ELR (cell line): Measurements from ENCODE around the gene BAHCC1.
A peak's percentile ranks its signal among the peaks of the same experiment; 100 is the strongest.

Experiments
- DNase-seq: peaks from one replicate; pipeline ENCODE4 v3.0.0-alpha.2; 2015; ENCODE audit warnings: low read depth

The BAHCC1 gene

DNA sequence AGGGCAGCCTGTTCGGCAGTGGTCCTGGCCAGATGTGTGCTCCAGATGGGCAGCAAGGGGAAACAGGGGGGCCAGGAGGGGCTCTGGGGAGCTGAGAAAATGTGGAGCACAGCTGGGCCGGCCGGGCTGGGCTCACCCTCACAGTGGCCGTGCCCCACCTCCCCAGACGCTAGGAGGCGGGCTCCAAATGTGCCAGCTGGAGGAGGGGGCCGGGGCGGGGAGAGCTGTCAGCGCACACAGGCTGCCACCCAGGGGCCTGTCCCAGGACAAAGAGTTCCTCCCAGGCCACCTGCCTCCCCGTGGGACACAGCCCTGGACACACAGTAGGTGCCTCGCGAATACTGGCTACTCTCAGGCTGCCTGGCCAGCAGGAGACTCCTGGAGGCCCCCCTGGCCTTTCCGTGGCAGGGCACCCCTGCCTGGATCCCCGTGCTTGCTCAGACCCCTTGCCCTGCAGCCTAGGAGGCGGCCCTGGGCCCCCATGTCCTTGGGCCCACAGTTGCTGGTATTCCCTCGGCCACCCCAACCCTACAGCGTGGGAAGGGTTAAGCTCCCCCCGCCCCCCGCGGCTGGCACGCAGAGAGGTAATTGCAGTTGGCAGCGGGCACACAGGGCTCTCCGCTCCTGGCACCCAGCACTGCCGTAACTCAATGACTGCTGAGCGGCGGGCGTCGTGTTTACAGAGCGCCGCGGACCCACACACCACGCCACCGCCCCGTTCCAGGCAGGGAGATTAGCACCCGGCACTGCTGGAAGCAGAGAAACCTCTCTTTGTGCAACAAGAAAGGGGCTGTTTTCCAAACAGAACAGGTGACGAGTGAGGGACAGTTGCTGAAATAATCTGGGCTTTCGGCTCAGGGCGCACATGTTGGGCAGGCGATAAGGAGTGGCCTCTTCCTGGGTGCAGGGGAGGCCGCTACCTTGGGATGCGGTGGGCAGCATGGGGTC, 32.2 kb downstream of the BAHCC1 start:
- no peak for DNase-seq

DNA sequence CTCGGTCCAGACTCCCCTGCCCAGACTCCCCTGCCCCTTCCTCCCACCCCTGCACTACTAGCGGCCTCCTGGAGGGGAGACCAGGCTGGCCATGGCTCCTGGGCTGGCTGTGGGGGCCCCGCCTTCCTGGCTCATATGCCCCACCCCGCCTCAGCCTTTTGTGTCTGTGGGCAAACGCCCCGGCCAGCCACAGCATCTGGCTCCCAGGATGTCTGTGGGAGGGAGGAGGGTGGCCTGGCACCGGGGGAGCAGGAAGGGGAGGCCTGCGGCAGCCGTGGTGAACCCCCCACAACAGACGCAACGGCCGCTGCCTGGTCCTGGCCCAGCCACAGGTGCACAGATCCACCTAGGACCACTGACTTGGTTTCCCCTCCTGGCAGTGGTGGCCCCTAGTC, 32.9 kb downstream of the BAHCC1 start:
- DNase-seq: no peak

DNA sequence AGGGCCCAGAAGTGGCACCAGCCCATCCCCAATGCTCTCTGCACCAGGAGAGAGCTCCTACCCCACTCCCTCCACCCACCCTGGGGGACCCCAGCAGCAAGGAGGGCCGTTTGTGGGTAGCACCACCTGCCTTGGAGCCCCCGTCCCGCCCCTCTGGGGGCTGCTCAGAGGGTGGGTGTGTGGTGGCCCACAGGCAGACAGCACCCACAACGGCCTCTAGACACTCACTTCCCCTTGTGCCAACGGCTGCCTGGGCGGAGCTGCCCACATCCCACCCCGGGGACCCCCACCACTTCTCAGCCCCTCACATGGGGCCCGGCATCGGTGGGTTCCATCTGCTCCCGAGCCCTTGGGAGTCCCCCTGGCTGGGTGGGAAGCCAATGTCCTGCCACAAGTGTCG, 33.3 kb downstream of the BAHCC1 start:
- DNase-seq: no peak

DNA sequence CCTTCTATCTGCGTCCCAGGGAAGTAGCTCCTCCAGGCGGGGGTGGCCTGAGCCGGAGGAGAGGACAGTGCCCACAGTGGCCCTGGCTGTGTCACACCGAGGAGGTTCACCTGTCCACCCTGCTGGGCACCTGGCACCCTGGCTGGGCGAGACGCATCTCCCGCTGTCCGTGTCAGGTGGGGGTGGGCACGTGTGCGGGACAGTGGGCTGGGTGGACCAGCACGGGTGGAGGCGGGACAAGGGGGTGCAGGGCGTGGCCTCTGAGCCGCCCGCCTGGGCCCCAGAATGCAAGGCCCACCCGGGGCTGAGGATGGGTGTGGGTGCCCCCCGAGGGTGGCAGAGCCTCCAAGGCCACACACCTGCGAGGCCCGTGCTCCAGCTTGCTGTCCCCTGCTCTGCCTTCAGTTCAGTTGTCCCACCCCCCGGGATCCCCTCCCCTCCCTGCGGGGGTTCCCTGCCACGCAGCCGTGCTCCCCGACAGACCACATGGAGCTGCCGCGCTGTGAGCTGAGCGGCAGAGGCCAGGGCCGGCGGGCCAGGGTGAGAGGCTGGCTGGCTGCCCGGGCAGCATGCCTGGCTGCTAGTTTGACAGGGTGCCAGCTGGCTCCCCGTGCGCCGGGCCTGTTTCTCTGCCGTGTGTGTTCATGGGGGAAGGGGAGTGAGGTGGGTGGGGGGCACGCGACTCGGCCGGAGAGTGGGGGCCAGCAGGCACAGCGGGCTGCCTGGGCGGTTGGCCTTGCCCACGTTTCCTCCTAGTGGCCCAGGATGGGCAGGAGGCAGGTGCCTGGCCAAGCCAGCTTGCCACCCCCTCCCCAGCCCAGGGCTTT, 33.9 kb downstream of the BAHCC1 start:
- DNase-seq: peak; percentile 67

DNA sequence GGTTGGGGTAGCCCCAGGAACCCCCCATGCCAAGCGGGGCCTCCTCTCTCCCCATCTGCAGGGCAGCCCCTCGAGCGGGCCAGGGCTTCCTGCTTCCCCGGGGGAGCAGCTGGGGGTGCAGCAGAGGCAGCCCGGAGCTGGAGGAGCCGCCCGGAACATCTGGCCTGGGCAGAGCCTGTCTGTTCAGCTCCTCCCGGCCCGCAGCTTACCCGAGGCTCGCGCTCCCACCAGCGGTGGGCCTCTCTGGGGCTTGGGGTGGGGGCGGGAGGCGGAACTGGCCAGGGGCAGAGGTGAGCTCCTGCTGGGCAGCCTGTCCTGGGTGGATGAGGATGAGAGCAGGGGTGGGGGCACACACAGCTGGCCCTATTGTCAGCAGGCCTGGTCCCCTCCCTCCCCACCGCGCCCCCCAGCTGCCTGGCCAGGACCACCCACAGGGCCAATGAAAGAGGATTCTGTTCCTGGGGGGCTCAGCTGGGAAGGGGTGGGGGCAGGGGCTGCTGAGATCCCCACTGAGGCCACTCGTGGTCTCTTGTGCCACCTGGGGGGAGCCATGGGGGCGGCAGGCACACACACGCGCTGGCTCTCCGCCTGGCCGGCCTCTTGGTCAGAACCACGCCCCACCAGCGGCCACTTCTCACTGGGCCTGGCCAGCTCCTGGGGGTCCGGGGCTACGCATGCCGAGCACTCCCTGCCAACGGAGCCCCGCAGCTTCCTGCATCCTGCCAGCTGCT, 34.7 kb downstream of the BAHCC1 start:
- peak; percentile 30 for DNase-seq

DNA sequence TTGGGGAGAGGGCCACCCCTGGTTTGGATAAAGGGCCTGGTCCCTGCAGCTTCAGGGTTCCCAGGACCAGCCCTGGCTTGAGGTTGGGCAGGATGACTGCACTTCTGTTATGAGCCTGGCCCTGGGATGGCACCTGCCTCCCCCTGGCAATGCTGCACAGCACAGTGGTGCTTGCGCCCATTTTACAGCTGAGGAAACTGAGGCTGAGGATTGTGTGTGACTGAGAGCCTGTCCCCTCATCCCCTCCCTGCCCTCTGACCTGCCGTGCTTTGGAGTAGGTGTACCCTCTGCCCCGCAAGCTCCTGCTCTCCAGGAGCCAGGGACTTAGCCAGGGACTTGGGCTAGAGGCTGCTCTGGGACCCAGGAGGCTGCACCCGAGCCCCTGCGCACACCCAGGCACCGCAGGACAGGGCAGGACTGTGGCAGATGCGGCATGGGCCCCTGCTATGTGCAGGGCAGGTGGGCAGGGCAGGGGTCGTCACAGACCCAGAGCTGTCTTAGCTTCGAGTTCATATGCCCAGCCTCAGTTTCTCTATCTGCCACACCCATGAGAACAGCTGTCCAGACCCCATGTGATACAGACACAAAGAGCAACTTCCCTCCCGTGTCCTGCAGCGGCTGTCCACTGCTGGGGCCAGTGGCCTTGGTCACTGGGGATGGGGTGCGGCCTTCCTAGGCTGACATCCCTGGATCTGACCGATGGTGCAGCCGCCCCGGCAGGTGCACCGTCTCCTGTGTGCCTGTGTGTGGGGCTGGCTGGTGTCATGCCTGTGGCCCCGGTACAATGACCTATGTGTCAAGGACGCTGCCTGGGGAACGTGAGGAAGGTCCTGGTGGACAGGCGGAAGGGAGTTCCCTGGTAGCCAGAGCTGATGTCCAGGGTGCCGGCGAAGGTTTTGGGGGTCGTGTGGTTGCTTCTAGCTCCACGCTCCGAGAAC, 36.6 kb downstream of the BAHCC1 start:
- no peak for DNase-seq

DNA sequence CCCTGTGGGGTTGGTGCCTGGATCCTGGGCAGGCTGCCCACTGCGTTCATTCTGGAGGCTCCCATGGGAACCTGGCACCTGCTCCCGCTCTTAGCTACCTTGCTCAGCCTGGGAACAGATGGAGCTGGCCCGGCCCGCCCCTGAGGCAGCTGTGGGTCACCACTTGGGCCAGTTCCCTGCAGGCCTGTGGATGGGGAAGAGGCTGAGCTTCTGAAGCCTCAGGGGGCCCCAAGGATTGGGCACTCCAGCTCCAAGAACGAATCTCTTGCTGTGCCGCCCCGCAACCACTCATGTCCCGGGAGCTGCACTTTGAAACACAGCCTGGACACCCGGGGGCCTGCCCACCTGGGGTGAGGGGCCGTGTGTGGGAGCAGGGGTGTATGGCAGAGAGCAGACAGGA, 37.7 kb downstream of the BAHCC1 start:
- no peak for DNase-seq

DNA sequence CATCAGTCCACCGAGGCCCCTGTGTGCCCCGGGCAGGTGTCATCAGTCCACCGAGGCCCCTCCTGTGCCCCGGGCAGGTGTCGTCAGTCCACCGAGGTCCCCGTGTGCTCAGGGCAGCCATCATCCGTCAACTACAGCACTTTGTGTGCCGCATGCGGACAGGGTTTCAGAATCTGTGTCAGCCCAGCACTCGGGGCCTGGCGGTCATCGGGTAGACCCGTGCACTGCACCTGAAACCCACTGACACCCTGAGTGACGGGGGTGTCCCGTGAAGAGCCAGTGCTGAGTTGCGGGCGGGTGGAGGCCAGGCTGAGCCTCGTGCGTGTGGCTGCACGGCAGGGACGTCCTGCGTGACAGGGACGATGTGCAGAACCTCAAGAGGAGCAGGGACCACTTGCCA, 38.4 kb downstream of the BAHCC1 start:
- no peak for DNase-seq

DNA sequence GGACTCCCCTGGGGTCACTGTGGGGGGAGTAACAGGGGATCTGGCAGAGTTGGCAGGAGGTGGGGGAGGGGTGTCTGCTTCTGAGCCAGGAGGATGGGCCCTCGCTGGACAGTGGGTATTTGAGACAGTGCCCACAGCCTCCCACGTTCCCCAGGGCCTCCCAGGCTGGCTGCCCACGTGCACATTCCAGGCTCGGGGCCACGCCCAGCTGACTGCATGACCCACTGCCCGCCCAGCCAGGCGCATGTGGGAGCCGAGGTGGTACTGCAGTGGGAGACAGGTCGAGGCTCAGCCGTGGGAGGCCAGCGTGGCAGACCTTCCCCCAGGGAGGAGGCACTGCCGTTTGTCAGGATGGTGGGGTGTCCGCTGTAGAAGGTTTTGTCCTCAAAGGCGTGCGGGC, 38.8 kb downstream of the BAHCC1 start:
- DNase-seq: no peak

DNA sequence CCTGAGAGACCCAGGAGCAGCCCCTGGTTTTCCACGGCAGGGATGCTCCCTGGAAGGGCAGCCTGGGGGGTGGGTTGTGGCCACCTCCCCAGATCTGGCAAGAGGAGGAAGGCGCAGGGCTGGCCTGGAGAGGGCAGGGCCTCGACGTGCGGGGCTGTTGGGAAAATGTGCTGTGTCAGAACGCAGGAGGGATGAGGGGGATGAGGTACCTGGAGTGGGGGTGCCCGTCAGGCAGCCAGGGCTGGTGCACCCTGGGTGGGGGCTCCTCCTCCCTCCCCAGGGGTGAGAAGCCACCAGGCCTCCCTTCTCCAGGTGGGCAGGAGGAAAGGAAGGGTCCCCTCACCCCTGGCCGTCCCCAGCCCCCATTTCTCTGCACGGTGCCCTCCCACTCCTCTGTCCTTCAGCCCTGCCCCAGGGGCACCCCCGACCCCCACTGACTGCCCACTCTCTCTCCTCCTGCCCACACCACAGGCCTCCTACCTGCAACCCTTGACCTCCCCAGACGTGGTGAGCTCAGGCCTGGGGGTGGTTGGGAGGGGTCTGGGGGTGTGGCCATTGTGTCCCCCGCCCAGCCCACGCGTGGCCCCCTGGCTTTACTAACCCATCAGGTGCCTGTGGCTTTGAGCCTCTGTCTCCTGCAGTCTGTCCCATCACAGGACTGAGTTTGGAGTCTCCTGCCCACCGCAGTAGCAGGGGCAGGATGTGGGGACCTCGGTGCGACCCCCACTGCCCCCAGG, 39.6 kb downstream of the BAHCC1 start:
- DNase-seq: no peak

DNA sequence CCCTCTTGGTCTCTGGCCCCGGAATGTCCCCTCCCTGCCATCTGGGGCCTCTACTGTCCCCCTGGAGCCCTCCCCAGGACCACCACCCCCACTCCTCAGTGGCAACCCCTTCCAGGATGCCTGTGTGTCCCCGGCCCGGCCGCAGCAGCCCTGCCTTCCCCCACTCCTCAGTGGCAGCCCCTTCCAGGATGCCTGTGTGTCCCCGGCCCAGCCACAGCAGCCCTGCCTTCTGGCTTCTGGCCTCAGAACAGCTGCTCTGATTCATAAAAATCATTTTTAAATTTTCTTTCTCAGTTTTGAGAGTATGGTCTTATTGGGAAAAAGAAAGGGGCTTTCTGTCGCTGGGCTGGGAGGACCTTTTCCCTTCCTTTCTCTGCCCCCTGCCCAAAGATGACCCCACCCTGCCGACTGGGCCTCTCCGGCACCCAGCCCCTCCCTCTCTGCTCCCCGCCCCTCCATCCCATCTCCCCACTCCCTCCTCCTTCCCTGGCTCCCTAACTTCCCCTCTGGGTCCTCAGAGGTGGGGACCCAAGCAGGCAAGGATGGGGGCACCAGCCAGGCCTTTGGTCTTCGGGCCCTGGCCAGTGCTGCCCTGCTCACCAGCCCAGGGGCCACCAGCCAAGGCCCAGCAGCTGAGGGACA, 40.5 kb downstream of the BAHCC1 start:
- no peak for DNase-seq

DNA sequence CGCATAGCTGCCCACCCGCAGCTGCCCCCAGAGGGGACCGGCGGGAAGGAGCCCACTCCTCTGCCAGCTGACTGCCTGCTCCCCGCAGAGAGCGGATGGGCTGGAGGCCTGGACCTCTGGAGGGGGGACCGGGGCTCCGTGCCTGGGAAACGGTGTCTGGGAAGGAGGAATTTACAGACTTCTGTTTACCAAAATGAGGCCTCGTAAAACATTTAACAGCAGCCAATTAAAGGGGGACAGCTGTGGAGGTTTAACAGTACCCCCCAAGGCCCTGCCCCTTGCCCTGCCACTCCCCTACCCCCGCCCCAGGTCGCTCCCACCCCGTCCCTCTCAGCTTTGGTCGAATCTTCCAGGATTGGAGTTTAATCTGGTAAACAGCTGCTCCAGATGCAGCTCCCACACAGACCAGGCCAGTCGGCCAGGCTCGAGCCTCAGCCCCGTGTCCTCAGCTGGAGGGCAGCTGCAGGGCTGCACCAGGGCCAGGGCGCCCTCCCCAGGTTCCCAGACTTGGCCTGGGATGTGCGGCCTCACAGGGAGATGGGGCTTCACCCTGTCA, 41.1 kb downstream of the BAHCC1 start:
- no peak for DNase-seq

DNA sequence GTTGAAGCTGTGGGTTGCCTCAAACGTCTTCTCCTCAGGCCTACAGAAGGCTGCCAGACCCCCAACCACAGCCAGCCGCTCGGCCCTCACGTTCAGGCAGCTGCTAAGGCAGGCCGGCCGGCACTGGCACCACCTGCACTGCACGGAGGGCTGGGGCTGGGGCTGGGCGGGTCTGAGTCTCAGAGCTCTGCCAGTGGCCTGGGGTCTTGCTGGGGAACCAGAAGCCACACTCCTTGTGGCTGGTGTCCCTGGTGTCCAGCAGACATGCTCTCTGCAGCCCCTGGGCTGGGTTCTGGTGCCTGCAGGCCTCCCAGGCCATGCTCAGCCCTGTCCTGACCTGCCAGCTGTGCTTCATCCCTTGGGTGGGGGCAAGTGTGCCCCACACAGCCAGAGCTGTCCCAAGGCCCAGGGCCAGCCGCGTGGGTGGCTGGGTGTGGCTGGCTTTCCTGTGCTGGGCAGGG, 42.0 kb downstream of the BAHCC1 start:
- no peak for DNase-seq

DNA sequence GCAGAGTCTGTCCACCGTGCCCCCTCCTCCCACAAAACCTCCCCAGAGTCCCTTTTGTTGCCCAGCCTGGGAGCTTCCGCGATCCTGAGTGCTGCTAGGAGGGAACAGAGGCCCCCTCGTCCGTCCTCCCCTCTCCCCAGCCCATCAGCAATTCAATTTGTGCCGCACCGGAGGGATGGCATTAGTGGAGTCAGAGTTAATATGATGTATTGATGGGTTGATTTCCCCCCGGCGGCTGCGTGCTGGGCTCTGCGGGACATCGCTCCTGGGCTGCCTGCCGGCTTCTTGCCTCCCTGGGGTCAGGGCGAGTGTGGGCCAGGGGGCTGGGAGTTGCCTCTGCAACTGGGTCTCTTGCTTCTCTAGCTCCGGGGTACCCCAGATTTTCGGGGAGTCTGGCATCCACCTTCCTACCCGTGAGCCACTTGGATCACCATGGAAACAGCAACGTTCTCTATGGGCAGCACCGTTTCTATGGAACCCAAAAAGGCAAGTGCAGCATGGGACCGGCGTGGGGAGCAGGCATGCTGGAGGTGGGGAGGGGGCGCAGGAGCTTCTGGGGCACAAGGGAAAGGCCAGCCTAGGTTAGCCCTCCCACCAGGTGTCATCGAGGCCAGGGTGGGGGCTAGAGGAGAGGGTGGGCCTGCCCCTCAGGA, 42.9 kb downstream of the BAHCC1 start:
- no peak for DNase-seq

DNA sequence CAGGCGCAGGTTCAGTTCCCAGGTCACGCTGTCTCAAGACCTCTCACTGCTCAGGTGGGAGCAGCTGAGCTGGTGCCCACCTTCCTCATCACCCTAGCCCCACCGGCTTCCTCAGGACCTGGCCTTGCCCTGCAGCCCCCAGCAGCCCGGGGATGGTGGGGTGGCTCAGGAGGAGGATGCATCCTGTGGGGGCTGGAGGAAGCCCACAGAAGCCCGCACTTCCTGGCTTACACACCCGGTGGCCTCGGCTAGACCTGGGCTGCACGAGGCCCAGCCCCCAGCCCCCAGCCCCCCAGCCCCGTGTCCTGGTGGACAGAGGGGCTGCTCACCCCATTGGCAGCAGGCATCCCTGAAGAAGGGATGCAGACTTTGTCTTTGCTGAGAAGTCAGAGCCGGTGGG, 43.4 kb downstream of the BAHCC1 start:
- no peak for DNase-seq

DNA sequence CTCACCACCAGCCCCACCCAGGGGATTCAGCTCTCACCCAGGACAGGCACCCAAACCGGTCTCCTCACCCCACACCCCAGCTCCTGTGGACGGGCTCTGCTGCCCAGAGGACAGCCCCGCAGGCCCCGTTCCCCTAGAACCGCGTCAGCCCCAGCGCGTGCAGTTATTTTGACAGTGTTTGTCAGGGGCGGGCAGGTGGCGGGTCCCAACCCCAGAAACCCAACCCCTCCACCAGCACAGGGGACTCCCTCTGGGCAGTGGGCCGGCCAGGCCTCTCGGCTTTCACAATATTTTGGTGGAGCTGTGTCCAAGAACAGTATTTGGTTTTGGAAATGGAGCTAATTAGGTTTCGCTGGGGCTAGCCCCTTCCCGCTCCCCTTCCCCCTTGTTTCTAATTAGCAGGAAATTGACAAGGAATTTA, 44.8 kb downstream of the BAHCC1 start:
- DNase-seq: no peak

DNA sequence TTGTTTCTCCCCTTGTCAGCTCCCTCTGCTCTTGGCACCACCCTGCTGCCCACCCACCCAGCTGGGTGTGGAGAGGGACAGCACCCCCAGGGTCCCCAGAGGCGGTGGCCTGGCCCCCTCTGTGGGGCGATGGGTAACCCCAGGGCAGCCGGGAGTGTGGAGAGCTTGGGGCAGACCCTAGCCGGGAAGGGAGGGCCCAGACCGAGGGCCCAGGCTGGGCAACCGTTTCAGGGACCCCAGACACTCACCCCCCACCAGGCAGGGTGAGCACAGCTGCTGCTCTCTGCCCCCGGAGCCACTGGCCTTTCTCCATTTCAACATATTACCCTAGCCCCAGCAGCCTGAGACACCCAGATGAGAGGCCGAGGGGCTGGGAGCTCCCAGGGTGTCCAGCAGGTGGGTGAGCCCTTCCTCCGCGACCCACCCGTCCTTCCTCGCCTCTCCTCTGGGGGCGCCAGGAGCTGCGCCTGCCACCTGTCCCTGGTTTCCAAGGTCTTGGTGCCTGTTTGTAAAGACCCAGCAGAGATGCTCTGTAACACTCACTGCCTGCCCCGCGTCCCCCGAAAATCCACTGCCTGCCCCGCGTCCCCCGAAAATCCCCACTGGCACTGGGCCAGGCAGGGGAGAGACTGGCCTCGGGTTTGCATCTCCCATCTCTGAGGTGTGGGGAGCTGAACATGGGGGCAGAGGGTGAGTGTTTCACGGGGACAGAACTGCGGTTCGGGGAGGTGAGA, 45.4 kb downstream of the BAHCC1 start:
- DNase-seq: peak; percentile 56

DNA sequence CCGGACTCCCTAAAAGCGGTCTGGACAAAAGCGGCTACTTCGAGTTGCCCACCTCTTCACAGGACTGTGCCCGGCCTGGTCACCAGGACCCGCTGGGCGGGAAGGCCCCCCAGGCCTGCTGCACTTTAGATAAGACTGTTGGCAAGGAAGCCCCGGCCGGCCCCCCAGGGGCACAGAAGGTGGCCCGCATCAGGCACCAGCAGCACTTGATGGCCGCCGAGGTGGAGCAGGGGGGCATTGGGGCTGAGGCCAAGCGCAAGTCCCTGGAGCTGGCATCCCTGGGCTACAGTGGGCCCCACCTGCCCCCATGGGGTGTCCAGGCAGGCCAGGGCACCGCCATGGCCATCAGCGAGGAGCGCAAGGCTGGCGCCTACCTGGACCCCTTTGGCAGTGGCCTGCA, 47.5 kb downstream of the BAHCC1 start:
- no peak for DNase-seq
